ENCODE data around the gene SLC39A1. TPM values are rescaled to one million over a fixed set of nuclear protein-coding genes. Genes with fewer than 3 reads are reported as not detected.

SLC39A1 gene
- total and polyA plus RNA-seq, 9 of the 15 experiments (the other 6 are each of a cell fraction or from before 2014, with no cell fraction given), result 9.9 to 81.1 (median 62.7) TPM

DNA sequence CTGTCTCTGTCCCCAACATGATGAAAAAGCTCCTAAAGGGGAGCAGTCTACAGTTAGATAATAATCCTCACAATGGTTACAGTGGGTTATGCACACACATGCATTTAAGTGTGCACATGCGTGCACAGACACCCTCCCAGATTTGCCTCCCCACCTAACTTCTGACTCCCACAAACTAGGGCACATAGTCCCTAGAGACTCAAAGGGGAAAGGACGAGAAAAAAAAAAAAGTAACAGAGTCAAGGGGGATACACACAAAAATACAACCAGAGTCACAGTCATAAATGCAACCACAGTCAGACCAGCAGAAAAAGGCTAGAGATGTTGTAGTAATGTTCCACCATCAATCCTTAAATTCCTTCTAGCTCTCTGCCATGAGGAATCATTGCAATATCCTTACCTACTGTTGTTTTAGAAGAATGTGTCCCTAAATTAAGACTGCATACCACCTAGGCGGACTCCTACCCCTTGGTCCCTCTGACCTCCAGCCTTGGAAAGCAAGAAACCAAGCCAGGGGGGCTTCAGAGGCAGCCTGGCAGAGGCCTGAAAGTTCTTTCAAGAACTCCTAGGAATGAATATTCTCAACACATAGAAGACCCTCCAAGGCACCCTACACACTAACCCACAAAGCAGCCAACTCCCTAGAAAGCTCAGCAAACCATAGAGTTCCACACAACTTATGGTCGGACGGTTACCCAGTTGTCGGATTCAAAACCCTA is 6.2 kb downstream of the SLC39A1 start (continued):
- TF ChIP-seq, protein P1, sequence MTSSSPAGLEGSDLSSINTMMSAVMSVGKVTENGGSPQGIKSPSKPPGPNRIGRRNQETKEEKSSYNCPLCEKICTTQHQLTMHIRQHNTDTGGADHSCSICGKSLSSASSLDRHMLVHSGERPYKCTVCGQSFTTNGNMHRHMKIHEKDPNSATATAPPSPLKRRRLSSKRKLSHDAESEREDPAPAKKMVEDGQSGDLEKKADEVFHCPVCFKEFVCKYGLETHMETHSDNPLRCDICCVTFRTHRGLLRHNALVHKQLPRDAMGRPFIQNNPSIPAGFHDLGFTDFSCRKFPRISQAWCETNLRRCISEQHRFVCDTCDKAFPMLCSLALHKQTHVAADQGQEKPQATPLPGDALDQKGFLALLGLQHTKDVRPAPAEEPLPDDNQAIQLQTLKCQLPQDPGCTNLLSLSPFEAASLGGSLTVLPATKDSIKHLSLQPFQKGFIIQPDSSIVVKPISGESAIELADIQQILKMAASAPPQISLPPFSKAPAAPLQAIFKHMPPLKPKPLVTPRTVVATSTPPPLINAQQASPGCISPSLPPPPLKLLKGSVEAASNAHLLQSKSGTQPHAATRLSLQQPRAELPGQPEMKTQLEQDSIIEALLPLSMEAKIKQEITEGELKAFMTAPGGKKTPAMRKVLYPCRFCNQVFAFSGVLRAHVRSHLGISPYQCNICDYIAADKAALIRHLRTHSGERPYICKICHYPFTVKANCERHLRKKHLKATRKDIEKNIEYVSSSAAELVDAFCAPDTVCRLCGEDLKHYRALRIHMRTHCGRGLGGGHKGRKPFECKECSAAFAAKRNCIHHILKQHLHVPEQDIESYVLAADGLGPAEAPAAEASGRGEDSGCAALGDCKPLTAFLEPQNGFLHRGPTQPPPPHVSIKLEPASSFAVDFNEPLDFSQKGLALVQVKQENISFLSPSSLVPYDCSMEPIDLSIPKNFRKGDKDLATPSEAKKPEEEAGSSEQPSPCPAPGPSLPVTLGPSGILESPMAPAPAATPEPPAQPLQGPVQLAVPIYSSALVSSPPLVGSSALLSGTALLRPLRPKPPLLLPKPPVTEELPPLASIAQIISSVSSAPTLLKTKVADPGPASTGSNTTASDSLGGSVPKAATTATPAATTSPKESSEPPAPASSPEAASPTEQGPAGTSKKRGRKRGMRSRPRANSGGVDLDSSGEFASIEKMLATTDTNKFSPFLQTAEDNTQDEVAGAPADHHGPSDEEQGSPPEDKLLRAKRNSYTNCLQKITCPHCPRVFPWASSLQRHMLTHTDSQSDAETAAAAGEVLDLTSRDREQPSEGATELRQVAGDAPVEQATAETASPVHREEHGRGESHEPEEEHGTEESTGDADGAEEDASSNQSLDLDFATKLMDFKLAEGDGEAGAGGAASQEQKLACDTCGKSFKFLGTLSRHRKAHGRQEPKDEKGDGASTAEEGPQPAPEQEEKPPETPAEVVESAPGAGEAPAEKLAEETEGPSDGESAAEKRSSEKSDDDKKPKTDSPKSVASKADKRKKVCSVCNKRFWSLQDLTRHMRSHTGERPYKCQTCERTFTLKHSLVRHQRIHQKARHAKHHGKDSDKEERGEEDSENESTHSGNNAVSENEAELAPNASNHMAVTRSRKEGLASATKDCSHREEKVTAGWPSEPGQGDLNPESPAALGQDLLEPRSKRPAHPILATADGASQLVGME (CRISPR knock-in tag; IDR thresholded peaks at IDR 0.05), result no peak
- TF ChIP-seq ZNF583 (CRISPR knock-in tag; IDR thresholded peaks at IDR 0.05), result no peak
- no peak for TF ChIP-seq ELF1 (tag; IDR thresholded peaks at IDR 0.05)
- TF ChIP-seq, protein P2, sequence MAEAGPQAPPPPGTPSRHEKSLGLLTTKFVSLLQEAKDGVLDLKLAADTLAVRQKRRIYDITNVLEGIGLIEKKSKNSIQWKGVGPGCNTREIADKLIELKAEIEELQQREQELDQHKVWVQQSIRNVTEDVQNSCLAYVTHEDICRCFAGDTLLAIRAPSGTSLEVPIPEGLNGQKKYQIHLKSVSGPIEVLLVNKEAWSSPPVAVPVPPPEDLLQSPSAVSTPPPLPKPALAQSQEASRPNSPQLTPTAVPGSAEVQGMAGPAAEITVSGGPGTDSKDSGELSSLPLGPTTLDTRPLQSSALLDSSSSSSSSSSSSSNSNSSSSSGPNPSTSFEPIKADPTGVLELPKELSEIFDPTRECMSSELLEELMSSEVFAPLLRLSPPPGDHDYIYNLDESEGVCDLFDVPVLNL (CRISPR knock-in tag; IDR thresholded peaks at IDR 0.05; ENCODE audit: low read depth), result no peak
- TF ChIP-seq MECOM (CRISPR knock-in tag; IDR thresholded peaks at IDR 0.05), result peak; percentile 45; the same call in 1 of the 2 replicates
- TF ChIP-seq ATF7 (IDR thresholded peaks at IDR 0.05), result no peak
- TF ChIP-seq, protein P3, sequence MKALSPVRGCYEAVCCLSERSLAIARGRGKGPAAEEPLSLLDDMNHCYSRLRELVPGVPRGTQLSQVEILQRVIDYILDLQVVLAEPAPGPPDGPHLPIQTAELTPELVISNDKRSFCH (CRISPR knock-in tag; IDR thresholded peaks at IDR 0.05), result no peak
- TF ChIP-seq, protein P3 (tag; IDR thresholded peaks at IDR 0.05), result no peak
- no peak for TF ChIP-seq ETV5 (CRISPR knock-in tag; IDR thresholded peaks at IDR 0.05; ENCODE audit: low read depth)
- no peak for TF ChIP-seq HNRNPLL (IDR thresholded peaks at IDR 0.05; ENCODE audit: low read depth, low read length, poor library complexity, severe bottlenecking)
- TF ChIP-seq, protein P4, sequence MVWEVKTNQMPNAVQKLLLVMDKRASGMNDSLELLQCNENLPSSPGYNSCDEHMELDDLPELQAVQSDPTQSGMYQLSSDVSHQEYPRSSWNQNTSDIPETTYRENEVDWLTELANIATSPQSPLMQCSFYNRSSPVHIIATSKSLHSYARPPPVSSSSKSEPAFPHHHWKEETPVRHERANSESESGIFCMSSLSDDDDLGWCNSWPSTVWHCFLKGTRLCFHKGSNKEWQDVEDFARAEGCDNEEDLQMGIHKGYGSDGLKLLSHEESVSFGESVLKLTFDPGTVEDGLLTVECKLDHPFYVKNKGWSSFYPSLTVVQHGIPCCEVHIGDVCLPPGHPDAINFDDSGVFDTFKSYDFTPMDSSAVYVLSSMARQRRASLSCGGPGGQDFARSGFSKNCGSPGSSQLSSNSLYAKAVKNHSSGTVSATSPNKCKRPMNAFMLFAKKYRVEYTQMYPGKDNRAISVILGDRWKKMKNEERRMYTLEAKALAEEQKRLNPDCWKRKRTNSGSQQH (CRISPR knock-in tag; IDR thresholded peaks at IDR 0.05), result no peak
- no peak for TF ChIP-seq ZNF347 (CRISPR knock-in tag; IDR thresholded peaks at IDR 0.05; ENCODE audit: low read depth)
- TF ChIP-seq BACH1 (tag; IDR thresholded peaks at IDR 0.05), result no peak
- no peak for TF ChIP-seq NCOA2 (IDR thresholded peaks at IDR 0.05; ENCODE audit: partially characterized antibody in 2 of 2)
- TF ChIP-seq SMAD3 (CRISPR knock-in tag; conservative IDR thresholded peaks at IDR 0.05), result no peak
